Brain microvascular endothelial cell (primary cell): Measurements from ENCODE around the gene AK8.

Experiments used
- DNase-seq: peaks from one replicate; pipeline ENCODE4 v3.0.0-alpha.2; 2020
- H3K27ac ChIP-seq: fragments of 250-450 bp; sonication (Bioruptor Pico); 2 replicates; pipeline ENCODE4 v1.5.1; 2020; ENCODE audit warnings: mild to moderate bottlenecking, moderate library complexity
- H3K27me3 ChIP-seq: fragments of 250-450 bp; sonication (Bioruptor Pico); replicated peaks from 2 replicates; pipeline ENCODE4 v1.5.1; 2020; ENCODE audit warnings: mild to moderate bottlenecking
- H3K36me3 ChIP-seq: fragments of 250-450 bp; sonication (Bioruptor Pico); replicated peaks from 2 replicates; pipeline ENCODE4 v1.5.1; 2020; ENCODE audit warnings: mild to moderate bottlenecking
- H3K4me3 ChIP-seq: 2 replicates; pipeline ENCODE4 v1.5.1; 2011; ENCODE audit warnings: low read depth, mild to moderate bottlenecking, control low read depth, low read length, moderate library complexity
- in situ Hi-C: cut with HindIII; loops from 2 replicates; pipeline ENCODE4 v1.10.0; 2017; ENCODE audit warnings: low sequenced_read_pairs, low pct_ligation_motif_present
- TF ChIP-seq, protein P1 (sequence below): IDR thresholded peaks from 2 replicates; pipeline ENCODE4 v1.5.1; 2011; ENCODE audit warnings: low read depth, mild to moderate bottlenecking, moderate library complexity, low read length, control low read depth, inconsistent platforms; ENCODE audit errors: missing control alignments

Gene AK8

DNA sequence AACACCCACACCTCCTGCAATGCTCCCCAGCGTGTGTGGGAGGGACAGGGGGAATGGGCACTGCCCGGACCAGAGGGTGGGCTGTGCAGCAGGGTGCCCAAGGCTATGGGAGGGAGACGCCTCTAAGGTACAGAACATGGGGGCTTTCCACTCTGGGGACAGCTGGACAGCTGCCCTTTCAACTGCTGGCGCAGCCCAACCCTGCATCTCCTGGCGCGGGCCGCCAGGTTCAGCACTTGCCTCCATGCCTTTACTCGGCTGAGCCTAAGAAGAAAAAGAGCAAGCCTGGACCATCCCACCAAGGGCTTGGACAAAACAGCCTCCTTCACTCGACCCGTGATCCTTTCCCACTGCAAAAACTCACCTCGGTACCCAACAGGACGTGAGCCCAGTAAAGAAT lies 15.0 kb downstream of the AK8 start:
- Histone ChIP-seq H3K36me3 (no peaks in the 10 kb centered on the region), H3K4me3 (no peak overlapping the region), H3K27ac (no peak overlapping the region), H3K27me3 (peaks cover 2% of the 10 kb centered on the region)
- in situ Hi-C loops = no loop called here
- DNase-seq = no peak
- TF ChIP-seq, protein P1, sequence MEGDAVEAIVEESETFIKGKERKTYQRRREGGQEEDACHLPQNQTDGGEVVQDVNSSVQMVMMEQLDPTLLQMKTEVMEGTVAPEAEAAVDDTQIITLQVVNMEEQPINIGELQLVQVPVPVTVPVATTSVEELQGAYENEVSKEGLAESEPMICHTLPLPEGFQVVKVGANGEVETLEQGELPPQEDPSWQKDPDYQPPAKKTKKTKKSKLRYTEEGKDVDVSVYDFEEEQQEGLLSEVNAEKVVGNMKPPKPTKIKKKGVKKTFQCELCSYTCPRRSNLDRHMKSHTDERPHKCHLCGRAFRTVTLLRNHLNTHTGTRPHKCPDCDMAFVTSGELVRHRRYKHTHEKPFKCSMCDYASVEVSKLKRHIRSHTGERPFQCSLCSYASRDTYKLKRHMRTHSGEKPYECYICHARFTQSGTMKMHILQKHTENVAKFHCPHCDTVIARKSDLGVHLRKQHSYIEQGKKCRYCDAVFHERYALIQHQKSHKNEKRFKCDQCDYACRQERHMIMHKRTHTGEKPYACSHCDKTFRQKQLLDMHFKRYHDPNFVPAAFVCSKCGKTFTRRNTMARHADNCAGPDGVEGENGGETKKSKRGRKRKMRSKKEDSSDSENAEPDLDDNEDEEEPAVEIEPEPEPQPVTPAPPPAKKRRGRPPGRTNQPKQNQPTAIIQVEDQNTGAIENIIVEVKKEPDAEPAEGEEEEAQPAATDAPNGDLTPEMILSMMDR = no peak

DNA sequence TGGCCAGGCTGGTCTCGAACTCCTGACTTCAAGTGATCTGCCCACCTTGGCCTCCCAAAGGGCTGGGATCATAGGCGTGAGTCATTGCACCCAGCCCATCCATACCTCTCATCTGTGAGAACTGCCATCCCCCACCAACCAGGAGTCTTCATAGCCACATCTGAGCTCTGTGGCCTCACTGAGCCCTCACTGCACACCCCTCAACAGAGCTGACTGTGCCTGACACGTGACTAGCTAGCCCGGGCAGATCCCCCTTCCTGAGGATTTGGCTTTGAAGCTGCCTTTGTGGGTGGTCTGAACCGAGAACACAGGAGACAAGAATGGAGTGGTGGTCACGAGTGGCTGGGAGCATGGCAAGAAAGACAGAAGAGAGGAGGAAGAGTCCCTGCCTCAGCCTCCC lies 15.6 kb downstream of the AK8 start:
- Histone ChIP-seq H3K4me3 (no peak overlapping the region), H3K27me3 (peaks cover 2% of the 10 kb centered on the region), H3K36me3 (no peaks in the 10 kb centered on the region), H3K27ac (no peak overlapping the region)
- no peak for DNase-seq
- in situ Hi-C loops = no loop called here
- TF ChIP-seq, protein P1 = no peak

DNA sequence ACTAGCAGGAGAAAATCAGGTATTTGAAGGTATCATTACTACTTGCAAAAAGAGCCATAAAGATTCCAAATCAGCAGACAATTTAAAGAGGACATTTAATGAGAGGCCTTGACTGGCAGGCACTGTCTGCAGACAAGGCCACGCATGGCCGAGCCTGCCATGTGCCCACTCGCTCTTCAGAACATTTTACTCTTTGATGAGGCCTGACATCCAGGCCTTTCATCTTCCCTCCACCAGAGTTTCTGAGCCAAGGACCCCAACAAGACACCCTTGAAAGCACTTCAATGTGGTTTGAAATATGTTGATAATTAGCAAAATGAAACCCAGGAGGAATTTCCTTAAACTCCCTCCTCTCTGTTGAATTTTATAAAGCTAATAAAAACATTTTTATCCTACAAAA lies 16.4 kb downstream of the AK8 start:
- Histone ChIP-seq H3K36me3 (no peaks in the 10 kb centered on the region), H3K27ac (no peak overlapping the region), H3K27me3 (peaks cover 2% of the 10 kb centered on the region), H3K4me3 (no peak overlapping the region)
- DNase-seq = no peak
- TF ChIP-seq, protein P1 = no peak
- in situ Hi-C loops = no loop called here

DNA sequence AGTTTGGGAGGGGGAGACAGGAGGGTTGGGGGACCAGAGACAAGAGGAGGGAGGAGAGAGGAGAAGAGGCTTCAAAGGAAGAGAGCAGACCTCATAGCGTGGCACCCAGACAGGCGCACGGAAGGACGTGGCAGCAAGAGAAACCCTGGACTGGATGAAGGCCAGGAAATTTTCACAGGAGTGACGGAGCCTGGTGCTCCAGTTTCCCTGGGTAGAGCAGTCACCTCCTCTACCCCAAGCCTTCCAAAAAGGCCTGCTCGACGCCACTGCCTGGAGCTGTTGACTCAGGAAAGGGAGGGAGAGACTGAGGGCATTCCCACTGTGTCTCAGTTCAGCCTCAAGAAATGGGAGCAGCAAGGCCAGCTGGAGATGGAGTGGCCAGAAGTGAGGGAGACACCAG lies 19.3 kb downstream of the AK8 start:
- no peaks in the 10 kb centered on the region for H3K36me3 ChIP-seq
- TF ChIP-seq, protein P1 = no peak
- no peak overlapping the region for H3K27ac ChIP-seq
- no peak for DNase-seq
- no peaks in the 10 kb centered on the region for H3K27me3 ChIP-seq
- in situ Hi-C loops = no loop called here
- H3K4me3 ChIP-seq = no peak overlapping the region

DNA sequence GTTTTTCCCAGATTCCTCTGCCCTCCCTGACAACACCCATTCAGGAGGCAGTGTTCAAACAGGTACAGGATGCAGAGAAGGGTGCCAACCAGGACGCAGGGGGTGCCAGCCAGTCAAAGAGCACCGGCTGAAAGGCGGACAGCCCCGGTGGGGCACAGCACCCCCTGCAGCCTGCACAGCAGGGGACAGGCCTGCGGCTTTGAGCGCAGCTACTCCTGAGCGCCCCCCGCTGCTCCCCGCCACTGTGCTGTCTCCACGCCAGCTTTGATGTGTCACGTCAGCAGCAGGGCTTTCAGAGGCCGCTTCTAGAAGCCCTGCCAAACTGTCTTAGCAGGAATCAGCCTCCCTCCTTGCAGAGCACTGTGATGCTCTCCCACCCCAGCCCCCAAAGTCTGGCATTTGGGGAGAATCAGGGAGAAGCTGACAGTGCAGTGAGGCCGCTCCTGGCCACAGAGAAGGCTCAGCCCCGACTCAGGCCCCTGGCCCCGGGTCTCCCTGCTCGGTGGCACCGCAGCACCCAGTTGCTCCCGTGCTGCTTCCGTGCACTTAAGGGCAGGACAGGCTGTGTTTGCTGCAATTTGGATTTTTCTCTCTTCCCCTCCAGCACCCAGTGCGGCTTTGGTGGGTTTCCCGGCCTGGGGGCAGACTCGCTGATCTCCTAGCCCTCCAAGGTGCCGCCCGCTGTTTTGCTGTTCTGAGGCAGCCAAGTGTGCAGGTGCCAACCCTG lies 20.3 kb downstream of the AK8 start:
- in situ Hi-C loops = no loop called here
- TF ChIP-seq, protein P1 = peak; percentile 32
- Histone ChIP-seq H3K27ac (no peak overlapping the region), H3K4me3 (no peak overlapping the region), H3K27me3 (no peaks in the 10 kb centered on the region), H3K36me3 (no peaks in the 10 kb centered on the region)
- DNase-seq = peak; percentile 28

DNA sequence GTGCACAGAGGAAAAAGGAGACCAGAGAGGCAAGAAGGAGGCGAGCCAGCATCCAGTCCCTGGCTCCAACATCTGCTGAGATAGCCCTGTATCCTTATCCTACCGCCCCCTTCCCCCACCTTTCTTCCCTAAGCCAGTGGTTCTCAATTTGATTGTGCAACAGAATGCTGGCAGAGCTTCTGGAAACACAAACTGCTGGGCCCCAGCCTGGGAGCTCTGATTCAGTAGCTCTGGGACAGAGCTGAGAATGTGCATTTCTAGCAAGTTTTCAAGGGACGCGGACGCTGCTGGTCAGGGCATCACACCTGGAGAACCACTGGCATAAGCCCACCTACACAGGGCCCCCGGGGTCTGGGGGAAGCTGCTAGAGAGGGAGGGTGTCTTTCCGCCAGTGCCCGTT lies 21.1 kb downstream of the AK8 start:
- in situ Hi-C loops = no loop called here
- Histone ChIP-seq H3K36me3 (no peaks in the 10 kb centered on the region), H3K27ac (no peak overlapping the region), H3K4me3 (no peak overlapping the region), H3K27me3 (no peaks in the 10 kb centered on the region)
- peak; percentile 5 for DNase-seq
- TF ChIP-seq, protein P1 = no peak
